Neural cell (in vitro differentiated cells): Measurements from ENCODE around the gene RUNX3.

Experiments used
- EP300 ChIP-seq: fragments of 450-650 bp; conservative IDR thresholded peaks from 2 replicates; pipeline ENCODE4 v1.6.1; 2014; ENCODE audit warnings: antibody characterized with exemption, mild to moderate bottlenecking, moderate library complexity; ENCODE audit not compliant: poor library complexity, severe bottlenecking
- POLR2AphosphoS5 ChIP-seq: IDR thresholded peaks from 2 replicates; pipeline ENCODE4 v1.6.1; 2012
- RAD21 ChIP-seq: fragments of 450-650 bp; conservative IDR thresholded peaks from 2 replicates; pipeline ENCODE4 v1.6.1; 2014; ENCODE audit warnings: antibody characterized with exemption, mild to moderate bottlenecking, moderate library complexity
- TAF1 ChIP-seq: IDR thresholded peaks from 2 replicates; pipeline ENCODE4 v1.6.1; 2012; ENCODE audit warnings: low read depth
- TF ChIP-seq, protein P1 (sequence below): fragments of 450-650 bp; IDR thresholded peaks from 2 replicates; pipeline ENCODE4 v1.5.1; 2014; ENCODE audit warnings: antibody characterized with exemption, mild to moderate bottlenecking, moderate library complexity; ENCODE audit not compliant: poor library complexity, severe bottlenecking
- TF ChIP-seq, protein P2 (sequence below): IDR thresholded peaks from 2 replicates; pipeline ENCODE4 v1.6.1; 2012; ENCODE audit warnings: borderline replicate concordance

DNA sequence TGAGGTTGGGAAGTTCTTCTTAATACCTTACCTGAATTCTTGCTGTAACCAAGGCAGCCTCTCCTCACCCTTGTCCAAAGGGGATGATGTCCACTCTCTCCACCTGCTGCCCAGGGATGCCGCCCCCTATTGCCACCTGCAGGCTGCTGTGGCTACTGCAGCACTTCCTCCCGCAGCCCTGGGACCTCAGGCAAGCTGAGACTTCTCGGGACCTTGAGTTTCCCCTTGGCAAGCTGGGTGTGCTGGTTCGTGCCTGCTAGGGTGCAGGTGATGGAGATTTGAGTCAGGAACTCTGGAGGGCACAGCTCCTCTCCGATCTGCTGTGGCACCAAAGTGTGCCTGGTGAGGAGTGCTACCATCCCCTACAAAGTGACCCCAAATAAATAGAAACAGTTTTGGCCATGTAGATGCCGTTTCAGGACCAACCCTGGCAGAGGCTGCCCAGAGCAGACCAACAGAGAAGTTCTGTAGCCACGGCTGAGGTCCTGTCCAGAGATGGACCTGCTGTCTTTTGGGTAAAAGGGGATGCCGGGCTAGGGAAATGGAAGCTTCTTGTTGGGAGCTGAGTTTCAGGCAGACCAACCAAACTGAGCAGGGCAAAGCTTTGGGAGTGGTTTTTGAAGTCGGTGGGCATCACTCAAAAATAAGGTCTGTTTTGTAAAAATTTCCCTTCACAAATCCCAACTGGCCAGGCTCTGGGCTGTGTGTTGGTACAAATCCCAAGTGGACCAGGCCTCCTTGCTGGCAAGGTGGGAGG is 31.7 kb downstream of the RUNX3 start:
- TF ChIP-seq EP300 (no peak), POLR2AphosphoS5 (no peak), RAD21 (no peak), TAF1 (no peak)
- TF ChIP-seq, protein P1, sequence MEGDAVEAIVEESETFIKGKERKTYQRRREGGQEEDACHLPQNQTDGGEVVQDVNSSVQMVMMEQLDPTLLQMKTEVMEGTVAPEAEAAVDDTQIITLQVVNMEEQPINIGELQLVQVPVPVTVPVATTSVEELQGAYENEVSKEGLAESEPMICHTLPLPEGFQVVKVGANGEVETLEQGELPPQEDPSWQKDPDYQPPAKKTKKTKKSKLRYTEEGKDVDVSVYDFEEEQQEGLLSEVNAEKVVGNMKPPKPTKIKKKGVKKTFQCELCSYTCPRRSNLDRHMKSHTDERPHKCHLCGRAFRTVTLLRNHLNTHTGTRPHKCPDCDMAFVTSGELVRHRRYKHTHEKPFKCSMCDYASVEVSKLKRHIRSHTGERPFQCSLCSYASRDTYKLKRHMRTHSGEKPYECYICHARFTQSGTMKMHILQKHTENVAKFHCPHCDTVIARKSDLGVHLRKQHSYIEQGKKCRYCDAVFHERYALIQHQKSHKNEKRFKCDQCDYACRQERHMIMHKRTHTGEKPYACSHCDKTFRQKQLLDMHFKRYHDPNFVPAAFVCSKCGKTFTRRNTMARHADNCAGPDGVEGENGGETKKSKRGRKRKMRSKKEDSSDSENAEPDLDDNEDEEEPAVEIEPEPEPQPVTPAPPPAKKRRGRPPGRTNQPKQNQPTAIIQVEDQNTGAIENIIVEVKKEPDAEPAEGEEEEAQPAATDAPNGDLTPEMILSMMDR, result peak; percentile 26
- TF ChIP-seq, protein P2, sequence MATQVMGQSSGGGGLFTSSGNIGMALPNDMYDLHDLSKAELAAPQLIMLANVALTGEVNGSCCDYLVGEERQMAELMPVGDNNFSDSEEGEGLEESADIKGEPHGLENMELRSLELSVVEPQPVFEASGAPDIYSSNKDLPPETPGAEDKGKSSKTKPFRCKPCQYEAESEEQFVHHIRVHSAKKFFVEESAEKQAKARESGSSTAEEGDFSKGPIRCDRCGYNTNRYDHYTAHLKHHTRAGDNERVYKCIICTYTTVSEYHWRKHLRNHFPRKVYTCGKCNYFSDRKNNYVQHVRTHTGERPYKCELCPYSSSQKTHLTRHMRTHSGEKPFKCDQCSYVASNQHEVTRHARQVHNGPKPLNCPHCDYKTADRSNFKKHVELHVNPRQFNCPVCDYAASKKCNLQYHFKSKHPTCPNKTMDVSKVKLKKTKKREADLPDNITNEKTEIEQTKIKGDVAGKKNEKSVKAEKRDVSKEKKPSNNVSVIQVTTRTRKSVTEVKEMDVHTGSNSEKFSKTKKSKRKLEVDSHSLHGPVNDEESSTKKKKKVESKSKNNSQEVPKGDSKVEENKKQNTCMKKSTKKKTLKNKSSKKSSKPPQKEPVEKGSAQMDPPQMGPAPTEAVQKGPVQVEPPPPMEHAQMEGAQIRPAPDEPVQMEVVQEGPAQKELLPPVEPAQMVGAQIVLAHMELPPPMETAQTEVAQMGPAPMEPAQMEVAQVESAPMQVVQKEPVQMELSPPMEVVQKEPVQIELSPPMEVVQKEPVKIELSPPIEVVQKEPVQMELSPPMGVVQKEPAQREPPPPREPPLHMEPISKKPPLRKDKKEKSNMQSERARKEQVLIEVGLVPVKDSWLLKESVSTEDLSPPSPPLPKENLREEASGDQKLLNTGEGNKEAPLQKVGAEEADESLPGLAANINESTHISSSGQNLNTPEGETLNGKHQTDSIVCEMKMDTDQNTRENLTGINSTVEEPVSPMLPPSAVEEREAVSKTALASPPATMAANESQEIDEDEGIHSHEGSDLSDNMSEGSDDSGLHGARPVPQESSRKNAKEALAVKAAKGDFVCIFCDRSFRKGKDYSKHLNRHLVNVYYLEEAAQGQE, result no peak
